ENCODE data around the gene FYCO1. TPM values are rescaled to one million over a fixed set of nuclear protein-coding genes. Genes with fewer than 3 reads are reported as not detected.

The FYCO1 gene
- polyA plus RNA-seq, 1 donor (not counting 4 experiments of a cell fraction or from before 2014, with no cell fraction given) = 6.1 TPM

- FAIRE-seq = no peak
- Histone ChIP-seq H3K4me3 (ENCODE audit: control insufficient read depth in 2 of 3, extremely low read depth in 1 of 3, insufficient read depth in 2 of 3, low read depth in 1 of 3, low read length in 3 of 3) (no peak overlapping the region), H3K27me3 (ENCODE audit: control insufficient read depth, extremely low read depth, insufficient read depth, low read length) (peaks cover 6% of the 10 kb centered on the region), H3K4me1 (ENCODE audit: control insufficient read depth, extremely low read depth, insufficient read depth, low read length) (no peaks in the 10 kb centered on the region), H3K36me3 (ENCODE audit: control insufficient read depth in 2 of 2, extremely low read depth in 1 of 2, insufficient read depth in 2 of 2, low read length in 2 of 2) (no peaks in the 10 kb centered on the region), H3K9me1 (ENCODE audit: control insufficient read depth, extremely low read depth, insufficient read depth, low read length) (no peaks in the 10 kb centered on the region), H3K27ac (ENCODE audit: control insufficient read depth, insufficient read depth, low read length) (no peak overlapping the region), H3K4me2 (ENCODE audit: control insufficient read depth, extremely low read depth, insufficient read depth, low read depth, low read length) (no peak overlapping the region), H3K9me3 (ENCODE audit: control insufficient read depth, low read depth, low read length) (no peaks in the 10 kb centered on the region), H4K20me1 (ENCODE audit: control insufficient read depth, extremely low read depth, insufficient read depth, low read length) (no peaks in the 10 kb centered on the region), H3K79me2 (ENCODE audit: control insufficient read depth, insufficient read depth, low read length) (no peaks in the 10 kb centered on the region), H2AFZ (ENCODE audit: control insufficient read depth, low read length) (no peak overlapping the region), H3K9ac (ENCODE audit: control insufficient read depth, extremely low read depth, insufficient read depth, low read length) (no peak overlapping the region)
- TF ChIP-seq CTCF (optimal IDR thresholded peaks at IDR 0.05 in 1 of 3, IDR thresholded peaks at IDR 0.05 in 1 of 3, conservative IDR thresholded peaks at IDR 0.05 in 1 of 3; ENCODE audit: extremely low read depth in 1 of 3, insufficient read depth in 2 of 3, low read length in 3 of 3) (no peak), EZH2 (IDR thresholded peaks at IDR 0.05; ENCODE audit: low read length) (no peak)
- dilution Hi-C loops (cut with MboI; ENCODE audit: extremely low pct_ligation_motif_present, low sequenced_read_pairs) = no loop called here
- no peak for DNase-seq (ENCODE audit: low read depth, low spot score)
Measured at GRCh38 chr3:45915518-45916231, 79.9 kb downstream of the FYCO1 start.

- H3K9me3 ChIP-seq (ENCODE audit: control insufficient read depth, low read depth, low read length) = no peaks in the 10 kb centered on the region
- H3K79me2 ChIP-seq (ENCODE audit: control insufficient read depth, insufficient read depth, low read length) = no peaks in the 10 kb centered on the region
- DNase-seq (ENCODE audit: low read depth, low spot score) (no peak), FAIRE-seq (no peak)
- peaks cover 6% of the 10 kb centered on the region for H3K27me3 ChIP-seq (ENCODE audit: control insufficient read depth, extremely low read depth, insufficient read depth, low read length)
- no peak overlapping the region for H3K4me3 ChIP-seq (ENCODE audit: control insufficient read depth in 2 of 3, extremely low read depth in 1 of 3, insufficient read depth in 2 of 3, low read depth in 1 of 3, low read length in 3 of 3)
- H3K27ac ChIP-seq (ENCODE audit: control insufficient read depth, insufficient read depth, low read length) = no peak overlapping the region
- TF ChIP-seq CTCF (optimal IDR thresholded peaks at IDR 0.05 in 1 of 3, IDR thresholded peaks at IDR 0.05 in 1 of 3, conservative IDR thresholded peaks at IDR 0.05 in 1 of 3; ENCODE audit: extremely low read depth in 1 of 3, insufficient read depth in 2 of 3, low read length in 3 of 3) = no peak
- no peak for TF ChIP-seq EZH2 (IDR thresholded peaks at IDR 0.05; ENCODE audit: low read length)
- no peaks in the 10 kb centered on the region for H3K9me1 ChIP-seq (ENCODE audit: control insufficient read depth, extremely low read depth, insufficient read depth, low read length)
- H3K4me2 ChIP-seq (ENCODE audit: control insufficient read depth, extremely low read depth, insufficient read depth, low read depth, low read length) = no peak overlapping the region
- no peaks in the 10 kb centered on the region for H4K20me1 ChIP-seq (ENCODE audit: control insufficient read depth, extremely low read depth, insufficient read depth, low read length)
- dilution Hi-C loops (cut with MboI; ENCODE audit: extremely low pct_ligation_motif_present, low sequenced_read_pairs) = no loop called here
- H3K9ac ChIP-seq (ENCODE audit: control insufficient read depth, extremely low read depth, insufficient read depth, low read length) = no peak overlapping the region
- no peaks in the 10 kb centered on the region for H3K36me3 ChIP-seq (ENCODE audit: control insufficient read depth in 2 of 2, extremely low read depth in 1 of 2, insufficient read depth in 2 of 2, low read length in 2 of 2)
- no peaks in the 10 kb centered on the region for H3K4me1 ChIP-seq (ENCODE audit: control insufficient read depth, extremely low read depth, insufficient read depth, low read length)
- no peak overlapping the region for H2AFZ ChIP-seq (ENCODE audit: control insufficient read depth, low read length)
Measured at GRCh38 chr3:45915059-45915439, 80.6 kb downstream of the FYCO1 start.
